Activated CD4-positive, alpha-beta T cell treated with anti-CD3 and anti-CD28 coated beads, Interleukin-2, amount 10 ng/mL, durations not matched to agents 24 days and 14 days (primary cell): ENCODE results near the gene PLEKHN1. TPM values are rescaled to one million over a fixed set of nuclear protein-coding genes. Genes with fewer than 3 reads are reported as not detected.

Experiments used
- DNase-seq: peaks from one replicate; pipeline ENCODE4 v3.0.0; 2022
- H3K27ac Mint-ChIP-seq: one replicate; pipeline ENCODE4 v1.8.0; 2022; ENCODE audit warnings: mild to moderate bottlenecking, mixed read lengths
- H3K27me3 Mint-ChIP-seq: one replicate; pipeline ENCODE4 v1.8.0; 2022; ENCODE audit warnings: mixed read lengths
- H3K36me3 Mint-ChIP-seq: one replicate; pipeline ENCODE4 v1.8.0; 2022; ENCODE audit warnings: low read depth, mild to moderate bottlenecking, mixed read lengths
- H3K4me1 Mint-ChIP-seq: one replicate; pipeline ENCODE4 v1.8.0; 2021; ENCODE audit warnings: mixed read lengths
- H3K4me3 Mint-ChIP-seq: one replicate; pipeline ENCODE4 v1.8.0; 2022; ENCODE audit warnings: mild to moderate bottlenecking, moderate library complexity, mixed read lengths
- H3K9me3 Mint-ChIP-seq: one replicate; pipeline ENCODE4 v1.8.0; 2021; ENCODE audit warnings: mixed read lengths
- intact Hi-C: fragments of 100-400 bp; cut with micrococcal nuclease; formaldehyde crosslinking; loops from one replicate; pipeline ENCODE4 v1.15.1; 2023
- total RNA-seq: library from RNA; stranded (reverse); gene quantifications from 2 replicates; pipeline ENCODE4 v1.2.3, GENCODE V29; 2022

The PLEKHN1 gene
- total RNA-seq, 1 donor from 2014 or later, result 2.8 TPM

- Mint-ChIP-seq H3K27ac (no peak overlapping the region), H3K27me3 (peaks cover 7% of the 10 kb centered on the region), H3K4me1 (peaks cover 7% of the 10 kb centered on the region), H3K9me3 (no peaks in the 10 kb centered on the region), H3K36me3 (no peaks in the 10 kb centered on the region), H3K4me3 (no peak overlapping the region)
- intact Hi-C loops, result no loop called here
- DNase-seq, result no peak
Measured at GRCh38 chr1:1024149-1024770, 58.0 kb downstream of the PLEKHN1 start.

- Mint-ChIP-seq H3K4me1 (peaks cover 7% of the 10 kb centered on the region), H3K27ac (no peak overlapping the region), H3K36me3 (no peaks in the 10 kb centered on the region), H3K27me3 (peaks cover 7% of the 10 kb centered on the region), H3K4me3 (no peak overlapping the region), H3K9me3 (no peaks in the 10 kb centered on the region)
- DNase-seq, result no peak
- intact Hi-C loops, result no loop called here
Measured at GRCh38 chr1:1024771-1025699, 58.8 kb downstream of the PLEKHN1 start.

Other genes starting within 250 kb of the PLEKHN1 start
- gene SAMD11, start 42.6 kb upstream of the PLEKHN1 start, total RNA-seq, result not detected in 2 replicates
- gene NOC2L, start 7.2 kb upstream of the PLEKHN1 start, total RNA-seq, result 190 and 192 TPM in 2 replicates
- gene KLHL17, start 5.9 kb upstream of the PLEKHN1 start, total RNA-seq, result 46.4 and 48.1 TPM in 2 replicates
- gene PERM1, start 15.6 kb downstream of the PLEKHN1 start, total RNA-seq, result not detected in 2 replicates
- 2.8 and 5.0 TPM in 2 replicates for gene HES4, start 33.6 kb downstream of the PLEKHN1 start, total RNA-seq
- 43.3 and 45.5 TPM in 2 replicates for gene ISG15, start 47.0 kb downstream of the PLEKHN1 start, total RNA-seq
- gene AGRN, start 53.6 kb downstream of the PLEKHN1 start, total RNA-seq, result 29.6 and 35.8 TPM in 2 replicates
- gene RNF223, start 107.8 kb downstream of the PLEKHN1 start, total RNA-seq, result not detected in 2 replicates
- gene C1orf159, start 149.6 kb downstream of the PLEKHN1 start, total RNA-seq, result 24.5 and 28.0 TPM in 2 replicates
- gene TTLL10, start 207.4 kb downstream of the PLEKHN1 start, total RNA-seq, result not detected in 2 replicates
- 250 and 254 TPM in 2 replicates for gene TNFRSF18, start 240.1 kb downstream of the PLEKHN1 start, total RNA-seq
- 692 and 702 TPM in 2 replicates for gene TNFRSF4, start 247.7 kb downstream of the PLEKHN1 start, total RNA-seq